Peyer's patch (tissue), 4 donors: ENCODE results near the gene MBD4. TPM values are rescaled to one million over a fixed set of nuclear protein-coding genes. Genes with fewer than 3 reads are reported as not detected.

ENCODE experiments used
- DNase-seq, 3 donors: peaks; one replicate each; pipeline ENCODE4 v3.0.0-alpha.2; 2017 to 2019
- H3K27ac ChIP-seq, 4 donors: fragments of 200-600 bp; sonication (generic); one replicate each; pipeline ENCODE4 v1.5.1; 2016 to 2019
- H3K27me3 ChIP-seq, 2 donors: fragments of 200-600 bp; sonication (generic); one replicate each; pipeline ENCODE4 v1.5.1; 2019
- H3K36me3 ChIP-seq, 3 donors: fragments of 200-600 bp; sonication (generic); one replicate each; pipeline ENCODE4 v1.5.1; 2016 to 2019
- H3K4me1 ChIP-seq, 4 donors: fragments of 200-600 bp; sonication (generic); one replicate each; pipeline ENCODE4 v1.5.1; 2016 to 2019
- H3K4me3 ChIP-seq, 4 donors: fragments of 200-600 bp; sonication (generic); 1 replicate in 3 of 4; 2 replicates in 1 of 4; pipeline ENCODE4 v1.5.1; 2016 to 2019; ENCODE audit warnings: mild to moderate bottlenecking in 1 of 4
- H3K9me3 ChIP-seq, 4 donors: fragments of 200-600 bp; sonication (generic); one replicate each; pipeline ENCODE4 v1.5.1; 2016 to 2019; ENCODE audit warnings: mild to moderate bottlenecking in 1 of 4
- POLR2A ChIP-seq, 2 donors: fragments of 450-650 bp; IDR thresholded peaks; one replicate each; pipeline ENCODE4 v1.5.1; 2017; ENCODE audit warnings: antibody characterized with exemption in 2 of 2, mild to moderate bottlenecking in 2 of 2, moderate library complexity in 2 of 2
- total RNA-seq, 4 donors: library from RNA; depleted of rRNA; stranded (reverse); fragments of >200 nt; gene quantifications; one replicate each; pipeline ENCODE4 v1.1.0, GENCODE V29; 2016
- TF ChIP-seq, protein P1 (sequence below), 6 experiments: fragments of 450-650 bp in 4 of 6; fragments of 200-600 bp in 2 of 6; sonication (generic) in 1 of 6; IDR thresholded peaks; one replicate each; pipeline ENCODE4 v1.5.1; 2017 to 2019; ENCODE audit warnings: antibody characterized with exemption in 6 of 6, mild to moderate bottlenecking in 3 of 6, moderate library complexity in 1 of 6

MBD4 gene
- total RNA-seq, 4 donors from 2014 or later, result 19.8 to 106 (median 38.3) TPM

DNA sequence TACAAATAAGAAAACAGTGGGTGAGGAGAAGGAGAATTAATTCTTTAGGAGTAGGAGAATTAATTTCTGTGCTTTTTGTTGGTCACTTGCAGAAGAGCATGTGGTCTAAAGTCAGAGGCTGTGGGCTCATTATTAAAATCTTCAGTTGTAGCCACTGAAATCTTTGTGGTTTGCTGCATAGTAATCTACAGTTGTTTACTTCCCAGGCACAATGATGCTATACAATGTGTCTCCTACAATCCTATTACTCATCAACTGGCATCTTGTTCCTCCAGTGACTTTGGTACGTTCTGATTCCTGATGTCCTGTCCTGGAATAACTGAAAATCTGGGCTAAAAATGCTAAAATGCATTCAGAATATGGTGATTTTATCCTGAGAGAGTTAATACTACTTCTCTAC lies 21.3 kb upstream of the MBD4 start:
- H3K4me3 ChIP-seq, result no peak overlapping the region
- H3K27ac ChIP-seq, result no peak overlapping the region
- no peak for DNase-seq
- no peaks in the 10 kb centered on the region for H3K4me1 ChIP-seq
- no peaks in the 10 kb centered on the region for H3K9me3 ChIP-seq
- H3K36me3 ChIP-seq, result peaks cover 0 to 14% (median 0%) of the 10 kb centered on the region in 3 donors
- H3K27me3 ChIP-seq, result no peaks in the 10 kb centered on the region
- TF ChIP-seq, protein P1, sequence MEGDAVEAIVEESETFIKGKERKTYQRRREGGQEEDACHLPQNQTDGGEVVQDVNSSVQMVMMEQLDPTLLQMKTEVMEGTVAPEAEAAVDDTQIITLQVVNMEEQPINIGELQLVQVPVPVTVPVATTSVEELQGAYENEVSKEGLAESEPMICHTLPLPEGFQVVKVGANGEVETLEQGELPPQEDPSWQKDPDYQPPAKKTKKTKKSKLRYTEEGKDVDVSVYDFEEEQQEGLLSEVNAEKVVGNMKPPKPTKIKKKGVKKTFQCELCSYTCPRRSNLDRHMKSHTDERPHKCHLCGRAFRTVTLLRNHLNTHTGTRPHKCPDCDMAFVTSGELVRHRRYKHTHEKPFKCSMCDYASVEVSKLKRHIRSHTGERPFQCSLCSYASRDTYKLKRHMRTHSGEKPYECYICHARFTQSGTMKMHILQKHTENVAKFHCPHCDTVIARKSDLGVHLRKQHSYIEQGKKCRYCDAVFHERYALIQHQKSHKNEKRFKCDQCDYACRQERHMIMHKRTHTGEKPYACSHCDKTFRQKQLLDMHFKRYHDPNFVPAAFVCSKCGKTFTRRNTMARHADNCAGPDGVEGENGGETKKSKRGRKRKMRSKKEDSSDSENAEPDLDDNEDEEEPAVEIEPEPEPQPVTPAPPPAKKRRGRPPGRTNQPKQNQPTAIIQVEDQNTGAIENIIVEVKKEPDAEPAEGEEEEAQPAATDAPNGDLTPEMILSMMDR (IDR thresholded peaks at IDR 0.05), result no peak
- TF ChIP-seq POLR2A (IDR thresholded peaks at IDR 0.05), result no peak

GRCh38 chr3:129460572-129460971 lies 20.8 kb upstream of the MBD4 start:
- Histone ChIP-seq H3K4me1 (no peaks in the 10 kb centered on the region), H3K36me3 (peaks cover 0 to 18% (median 0%) of the 10 kb centered on the region in 3 donors), H3K9me3 (no peaks in the 10 kb centered on the region), H3K27me3 (no peaks in the 10 kb centered on the region), H3K27ac (no peak overlapping the region), H3K4me3 (no peak overlapping the region)
- TF ChIP-seq, protein P1 (IDR thresholded peaks at IDR 0.05), result no peak
- no peak for TF ChIP-seq POLR2A (IDR thresholded peaks at IDR 0.05)
- DNase-seq, result no peak

DNA sequence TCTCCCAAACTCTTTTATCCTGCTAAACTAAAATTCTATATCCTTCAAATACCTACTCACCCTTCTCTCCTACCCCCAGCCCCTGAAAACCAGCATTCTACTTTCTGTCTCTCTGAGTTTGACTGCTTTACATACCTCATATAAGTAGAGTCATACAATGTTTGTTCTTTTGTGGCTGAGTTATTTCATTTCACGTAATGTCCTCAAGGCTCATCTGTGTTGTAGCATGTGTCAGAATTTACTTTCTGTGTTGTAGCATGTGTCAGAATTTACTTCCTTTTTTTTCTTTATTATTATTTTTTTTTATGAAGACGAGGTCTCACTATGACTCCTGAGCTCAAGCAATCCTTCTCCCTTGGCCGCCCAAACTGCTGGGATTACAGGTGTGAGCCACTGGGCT lies 20.4 kb upstream of the MBD4 start:
- Histone ChIP-seq H3K27ac (no peak overlapping the region), H3K4me1 (no peaks in the 10 kb centered on the region), H3K4me3 (no peak overlapping the region), H3K27me3 (no peaks in the 10 kb centered on the region), H3K9me3 (no peaks in the 10 kb centered on the region), H3K36me3 (peaks cover 0 to 19% (median 0%) of the 10 kb centered on the region in 3 donors)
- no peak for DNase-seq
- TF ChIP-seq, protein P1 (IDR thresholded peaks at IDR 0.05), result no peak
- no peak for TF ChIP-seq POLR2A (IDR thresholded peaks at IDR 0.05)

DNA sequence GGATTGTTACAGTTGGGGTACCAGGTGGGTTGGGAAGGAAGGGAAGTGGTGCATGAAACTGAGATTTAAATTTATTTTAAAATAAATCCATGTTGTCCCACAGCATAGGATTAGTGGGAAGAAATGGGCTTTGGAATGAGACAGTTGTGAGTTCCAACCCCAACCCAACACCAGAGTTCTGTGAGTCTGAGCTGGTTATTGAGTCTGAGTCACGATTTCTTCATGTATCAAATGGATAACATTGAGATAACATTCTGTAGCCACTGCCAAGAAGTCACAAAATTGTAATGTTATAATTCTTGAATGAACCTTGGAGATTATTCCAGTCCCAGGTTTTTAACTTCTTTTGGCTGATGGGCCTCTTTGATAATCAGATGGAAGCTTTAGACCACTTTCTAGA lies 14.0 kb upstream of the MBD4 start:
- Histone ChIP-seq H3K4me1 (no peaks in the 10 kb centered on the region), H3K36me3 (peaks cover 0 to 31% (median 0%) of the 10 kb centered on the region in 3 donors), H3K4me3 (no peak overlapping the region), H3K27me3 (no peaks in the 10 kb centered on the region), H3K27ac (no peak overlapping the region), H3K9me3 (no peaks in the 10 kb centered on the region)
- TF ChIP-seq, protein P1 (IDR thresholded peaks at IDR 0.05), result no peak
- no peak for TF ChIP-seq POLR2A (IDR thresholded peaks at IDR 0.05)
- no peak for DNase-seq

- Histone ChIP-seq H3K9me3 (no peaks in the 10 kb centered on the region), H3K27me3 (no peaks in the 10 kb centered on the region), H3K36me3 (peaks cover 0 to 14% (median 0%) of the 10 kb centered on the region in 3 donors), H3K4me1 (no peaks in the 10 kb centered on the region), H3K27ac (no peak overlapping the region), H3K4me3 (no peak overlapping the region)
- TF ChIP-seq, protein P1 (IDR thresholded peaks at IDR 0.05), result no peak
- TF ChIP-seq POLR2A (IDR thresholded peaks at IDR 0.05), result no peak
- DNase-seq, result no peak
Observed at GRCh38 chr3:129449279-129450115, 9.7 kb upstream of the MBD4 start.
